GM19324 (cell line): ENCODE data around the gene RASL10B.
"Not testable (repeated sequence)": the region's sequence is repeated elsewhere in the genome, so short reads cannot be mapped to it uniquely, and the experiment has no call there.

Experiments
- ATAC-seq: cut with Tn5 transposase; IDR thresholded peaks from one replicate; pipeline ENCODE4 v1.9.1; 2021; ENCODE audit warnings: mild to moderate bottlenecking, moderate library complexity; ENCODE audit not compliant: unreplicated experiment, low FRiP score

Gene RASL10B

DNA sequence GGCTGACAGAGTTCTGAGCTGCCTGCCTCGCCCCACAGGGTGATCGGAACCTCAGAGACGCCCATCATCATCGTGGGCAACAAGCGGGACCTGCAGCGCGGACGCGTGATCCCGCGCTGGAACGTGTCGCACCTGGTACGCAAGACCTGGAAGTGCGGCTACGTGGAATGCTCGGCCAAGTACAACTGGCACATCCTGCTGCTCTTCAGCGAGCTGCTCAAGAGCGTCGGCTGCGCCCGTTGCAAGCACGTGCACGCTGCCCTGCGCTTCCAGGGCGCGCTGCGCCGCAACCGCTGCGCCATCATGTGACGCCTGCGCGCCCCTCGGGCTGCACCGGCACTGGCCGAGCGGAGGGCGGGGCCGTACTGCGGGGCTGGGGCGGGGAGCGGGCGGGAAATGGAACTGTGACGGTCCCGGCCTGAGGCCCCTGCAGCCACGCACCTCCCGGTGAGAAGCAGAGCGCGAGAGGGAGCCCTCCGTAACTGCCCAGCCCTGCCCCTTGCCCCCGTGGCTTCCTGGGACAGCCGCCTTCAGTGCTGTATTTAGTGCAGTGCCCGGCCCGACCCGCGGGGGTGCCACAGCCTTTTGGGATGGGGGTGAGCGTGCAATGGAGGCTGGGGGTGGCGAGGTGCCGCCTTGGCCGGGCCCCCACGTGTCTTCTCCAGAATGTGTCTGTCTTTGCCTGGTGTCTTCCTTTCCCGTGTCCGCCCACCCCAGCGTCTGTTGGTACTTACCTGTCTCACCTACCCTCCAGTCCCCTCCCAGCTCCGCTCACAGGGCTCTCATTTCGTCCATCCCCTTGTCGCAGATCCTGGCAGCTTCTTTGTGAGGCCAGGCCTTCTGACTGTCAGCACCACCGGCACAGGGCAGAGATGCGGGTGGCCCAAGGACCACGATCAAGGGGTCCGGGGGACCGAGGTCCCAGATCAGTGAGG is 9.8 kb downstream of the RASL10B start:
- no peak for ATAC-seq

DNA sequence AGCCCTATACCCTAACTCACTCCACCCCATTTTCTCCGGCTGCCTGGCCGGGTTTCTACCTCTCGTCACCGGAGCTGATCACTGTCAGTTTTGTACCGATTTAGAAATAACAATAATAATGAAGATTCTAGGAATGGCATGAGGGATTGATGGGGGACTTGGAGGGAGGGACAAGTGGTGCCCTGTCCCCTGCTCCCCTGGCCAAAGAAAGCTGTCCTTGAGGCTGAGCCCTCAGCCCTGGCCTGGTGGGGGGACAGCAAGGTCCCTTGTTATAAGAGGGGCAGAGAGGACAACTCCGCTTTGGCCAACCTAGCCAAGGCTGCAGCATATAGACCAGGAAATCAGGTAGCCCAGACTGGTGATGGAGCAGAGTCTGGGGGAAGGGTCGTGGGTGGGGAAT is 11.1 kb downstream of the RASL10B start:
- ATAC-seq, result no peak

DNA sequence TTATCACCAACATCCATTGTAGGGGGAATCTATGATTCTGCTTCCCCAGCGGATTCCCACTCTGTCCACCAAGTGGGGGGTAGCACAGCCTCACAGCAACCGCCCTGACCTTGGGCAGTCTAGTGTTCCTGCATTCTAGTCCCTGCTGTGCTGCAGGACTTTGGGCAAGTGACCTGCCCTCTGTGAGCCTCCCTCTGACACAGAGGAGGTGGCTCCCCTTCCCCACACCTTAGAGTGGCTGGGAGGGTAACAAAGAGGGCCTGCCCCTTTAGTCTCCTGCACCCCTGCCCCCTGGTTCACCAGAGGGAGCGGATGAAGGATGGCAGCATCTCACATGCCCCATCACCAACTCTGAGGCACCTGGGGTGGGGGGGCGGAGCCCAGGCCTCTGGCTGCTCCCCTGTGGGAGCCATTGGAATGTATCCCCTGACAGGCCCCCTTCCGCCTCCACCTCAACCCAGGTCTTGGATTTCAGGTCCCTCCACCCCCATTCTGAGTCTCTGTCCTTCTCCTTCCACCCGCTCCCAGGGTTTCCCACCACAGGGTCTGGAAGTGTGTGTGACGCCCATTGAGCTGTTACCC is 11.5 kb downstream of the RASL10B start:
- no peak for ATAC-seq

GRCh38 chr17:35743626-35744328 is 12.3 kb downstream of the RASL10B start:
- no peak for ATAC-seq

GRCh38 chr17:35744830-35745229 is 13.4 kb downstream of the RASL10B start:
- ATAC-seq, result no peak

- ATAC-seq, result no peak
These were observed 13.8 kb downstream of the RASL10B start for GRCh38 chr17:35745246-35745645.

- ATAC-seq, result no peak
These were observed 14.4 kb downstream of the RASL10B start for GRCh38 chr17:35745749-35746320.

DNA sequence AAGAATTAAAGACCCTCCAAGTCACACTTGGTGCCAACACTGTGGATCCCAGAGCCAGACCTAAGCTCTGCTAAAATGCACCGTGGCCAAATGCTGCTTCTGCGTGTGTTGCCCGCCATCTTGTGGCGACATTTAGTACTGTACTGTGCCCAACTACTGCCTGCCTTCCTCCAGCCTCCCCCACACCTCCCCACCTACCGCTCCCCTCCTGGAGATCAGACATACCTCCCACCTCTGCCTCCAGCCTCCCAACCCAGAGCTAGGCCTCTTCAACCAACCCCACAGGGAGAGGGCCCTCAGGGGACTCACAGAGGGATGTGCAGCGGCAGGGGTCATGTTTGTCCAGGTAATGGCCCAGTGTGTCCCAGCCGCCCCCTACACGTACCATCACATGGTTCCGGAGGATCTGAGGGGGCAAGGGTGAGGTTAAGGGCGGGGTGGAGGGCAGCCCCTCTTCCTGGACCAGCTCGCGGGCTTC is 16.1 kb downstream of the RASL10B start:
- no peak for ATAC-seq

- ATAC-seq, result no peak
These were observed 17.0 kb downstream of the RASL10B start for GRCh38 chr17:35748341-35748841.

- ATAC-seq, result no peak
These were observed 17.5 kb downstream of the RASL10B start for GRCh38 chr17:35748979-35749378.

- ATAC-seq, result no peak
These were observed 18.3 kb downstream of the RASL10B start for GRCh38 chr17:35749560-35750412.

DNA sequence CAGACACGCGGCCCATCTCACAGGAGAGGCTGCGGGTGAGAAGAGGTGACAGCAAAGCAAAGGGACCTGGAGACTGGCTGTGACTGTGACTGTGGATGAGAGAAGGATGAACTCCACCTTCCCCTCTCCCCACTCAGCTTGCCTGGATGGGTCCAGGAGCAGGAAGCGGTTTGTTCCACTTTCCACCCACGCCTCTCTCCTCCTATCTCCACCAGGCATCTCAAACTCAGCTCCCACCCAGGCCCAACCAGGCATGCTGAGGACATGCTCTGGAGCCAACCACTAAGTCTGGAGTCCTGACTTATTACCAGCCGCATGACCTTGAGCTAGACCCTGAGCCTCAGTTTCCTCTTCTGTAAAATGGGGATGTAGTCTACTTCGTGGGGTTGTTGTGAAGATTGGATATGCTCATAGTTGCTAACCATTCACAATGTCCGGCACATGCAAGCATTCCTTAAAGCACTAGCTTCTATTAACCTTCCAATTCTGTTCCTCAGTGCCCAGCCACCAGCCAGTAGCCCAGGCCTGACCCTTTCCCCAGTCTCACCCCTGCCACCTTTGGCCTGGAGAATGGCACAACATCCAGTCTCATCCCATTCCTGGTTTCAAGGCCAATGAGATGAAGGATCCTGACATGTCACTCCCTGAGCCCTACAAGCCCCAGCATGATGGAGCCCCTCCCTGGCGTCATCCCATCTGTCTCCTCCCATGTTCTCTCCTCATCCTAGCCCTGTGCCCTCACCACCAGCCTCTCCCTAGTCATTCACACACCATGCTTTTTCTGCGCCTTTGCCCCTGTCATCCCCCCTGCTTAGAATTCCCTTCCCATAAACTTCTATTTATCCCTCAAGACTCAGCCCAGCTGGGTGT is 19.3 kb downstream of the RASL10B start:
- ATAC-seq, result no peak

GRCh38 chr17:35751541-35751940 is 20.1 kb downstream of the RASL10B start:
- ATAC-seq, result not testable (repeated sequence)

- ATAC-seq, result no peak
These were observed 21.0 kb downstream of the RASL10B start for GRCh38 chr17:35752471-35752870.

DNA sequence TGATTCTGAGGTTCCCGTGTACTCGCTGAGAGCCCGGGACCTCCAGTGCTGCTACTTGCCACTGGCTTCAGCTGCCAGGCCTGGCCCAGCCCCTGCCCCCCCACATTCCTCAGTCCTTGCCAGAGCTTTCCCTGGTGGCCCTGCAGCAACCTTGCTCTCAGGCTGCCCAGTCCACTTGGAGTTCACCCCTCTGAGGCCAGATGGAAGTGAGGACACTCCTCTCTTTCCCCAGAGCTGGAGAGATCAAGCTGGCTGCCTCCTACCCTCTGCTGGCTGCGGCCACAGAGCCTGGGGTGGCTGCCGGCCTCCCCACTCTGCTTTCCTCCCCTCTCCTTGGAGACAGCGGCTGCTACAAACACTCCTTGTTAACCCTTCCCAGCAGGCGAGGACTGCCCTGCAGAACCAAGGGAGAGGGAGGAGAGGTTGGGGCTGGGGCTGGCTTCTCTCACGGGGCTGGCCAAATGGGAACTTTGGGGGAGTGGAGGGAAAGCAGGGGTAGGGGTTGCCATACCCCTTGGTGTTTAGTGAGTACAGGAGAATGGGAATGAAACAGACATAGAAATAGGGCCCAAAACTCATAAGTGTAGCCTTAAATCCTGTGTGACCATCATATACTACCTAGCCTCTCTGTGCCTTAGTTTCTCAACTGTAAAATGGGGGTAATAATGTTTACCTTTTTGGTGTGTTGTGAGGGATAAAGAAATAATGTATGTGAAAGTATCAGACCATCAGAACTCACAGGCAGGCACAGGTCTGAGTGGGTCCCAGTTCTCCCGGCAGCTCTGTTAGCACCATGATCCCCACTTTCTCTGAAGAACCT is 21.7 kb downstream of the RASL10B start, which contains the start of gene GAS2L2:
TSS of gene GAS2L2 (minus strand) at position 295 of the 820 bp plus-strand sequence. CDS start 389 bp downstream, outside the sequence.
- ATAC-seq, result no peak

DNA sequence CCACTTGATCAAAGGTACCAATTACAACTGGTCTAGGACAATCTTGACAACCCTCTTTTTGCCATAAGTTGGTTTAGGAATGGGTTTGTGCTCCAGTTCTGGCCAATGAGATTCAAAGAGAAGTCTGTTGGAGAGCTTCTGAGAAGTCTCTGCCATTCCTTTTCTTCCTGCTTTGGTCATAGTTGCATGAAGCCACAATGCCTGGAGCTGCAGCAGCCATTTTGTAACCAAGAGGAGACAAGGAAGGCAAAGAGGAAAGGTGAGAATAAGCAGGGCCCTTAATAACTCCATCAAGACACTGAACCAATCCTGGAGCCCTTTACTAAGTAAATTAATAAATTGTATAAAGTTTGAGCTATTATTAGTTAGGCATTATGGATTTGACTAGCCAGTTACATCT is 25.8 kb downstream of the RASL10B start:
- ATAC-seq, result no peak

DNA sequence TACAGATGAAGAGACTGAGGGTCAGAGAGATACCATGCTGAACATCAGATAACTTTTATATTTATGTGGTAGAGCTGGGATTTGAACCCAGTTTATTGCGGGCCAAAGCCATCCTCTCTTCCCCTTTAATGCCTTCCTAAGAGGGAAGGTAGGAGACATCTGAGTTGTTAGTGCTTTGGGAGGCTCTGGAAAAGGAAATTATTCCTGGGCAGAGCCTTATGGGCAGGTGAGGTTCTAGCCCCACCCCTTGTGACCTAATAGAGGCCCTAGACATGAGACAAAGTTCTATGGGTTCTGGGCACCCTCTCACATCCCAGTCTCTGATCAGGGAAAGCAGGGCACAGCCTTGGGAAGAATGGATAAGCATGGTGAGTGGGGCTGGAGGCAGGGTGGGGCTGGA is 29.1 kb downstream of the RASL10B start, which contains the start of gene C17orf50:
TSS of gene C17orf50 (plus strand) at position 301 of the 400 bp plus-strand sequence. CDS start at position 356, 55 bp downstream.
- no peak for ATAC-seq

DNA sequence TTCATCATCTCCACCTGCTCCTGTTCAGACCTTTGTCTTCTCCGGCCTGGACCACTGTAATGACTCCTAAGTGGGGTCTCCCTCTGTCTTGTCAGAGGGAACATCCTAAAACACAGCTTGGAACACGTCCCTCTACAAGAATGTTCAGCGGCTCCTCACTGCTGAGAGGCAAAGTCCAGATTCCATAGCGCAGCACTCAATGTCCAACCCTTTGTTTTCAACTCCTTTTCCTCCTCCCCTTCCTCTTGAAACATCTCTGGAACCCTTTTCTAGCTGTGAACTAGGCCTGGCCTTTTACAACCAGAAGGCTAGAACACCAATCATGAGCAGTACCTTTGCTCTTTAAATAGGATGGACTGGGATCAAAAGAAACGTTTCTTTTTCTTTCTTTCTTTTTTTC is 30.2 kb downstream of the RASL10B start:
- ATAC-seq, result no peak
